Activated CD8-positive, alpha-beta memory T cell treated with anti-CD3 and anti-CD28 coated beads for 24 hours (primary cell): ENCODE data around the gene NREP.

Source experiments
- DNase-seq: peaks from one replicate; pipeline ENCODE4 v3.0.0-alpha.2; 2020

Gene NREP, protein sequence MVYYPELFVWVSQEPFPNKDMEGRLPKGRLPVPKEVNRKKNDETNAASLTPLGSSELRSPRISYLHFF

DNA sequence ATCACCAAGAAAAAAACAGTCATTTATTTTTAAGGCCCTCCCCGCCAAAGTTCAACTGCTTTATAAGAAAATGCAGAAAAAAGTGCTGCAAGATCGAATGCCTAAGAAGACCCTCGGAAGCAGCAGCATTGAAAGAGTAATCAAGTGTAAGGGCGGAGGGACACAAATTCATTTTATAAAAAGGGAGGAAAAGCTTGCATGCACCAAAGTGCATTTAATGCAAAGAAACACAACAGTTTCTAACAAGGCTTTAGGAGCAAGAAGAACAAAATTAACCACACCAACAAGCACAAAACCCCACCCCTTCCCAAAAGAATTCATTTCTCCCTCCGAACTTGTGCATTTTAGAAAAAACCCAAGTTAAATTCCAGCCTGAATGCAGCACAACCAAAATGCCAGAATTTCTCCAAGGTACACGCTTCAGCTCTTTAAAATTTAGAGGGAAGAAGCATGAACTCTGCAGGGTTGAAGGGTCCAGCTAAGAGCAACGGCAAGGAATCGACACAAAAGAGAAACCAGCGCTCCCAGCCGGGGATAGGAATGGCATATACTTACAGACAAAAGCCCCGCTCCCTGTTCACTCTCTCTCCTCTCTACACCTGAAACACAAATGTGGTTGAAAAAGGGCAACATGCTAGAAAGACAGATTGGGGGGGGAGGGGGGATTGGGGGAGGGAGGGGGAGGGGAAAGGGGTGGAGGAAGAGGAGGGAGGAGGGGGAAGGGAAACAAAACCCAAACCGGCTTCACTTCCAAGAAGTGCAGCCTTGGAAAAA is at the start of gene NREP:
NREP (minus strand) TSS at position 614 of the 774 bp plus-strand sequence. CDS start 1,422 bp downstream, outside the sequence.
- DNase-seq = no peak

DNA sequence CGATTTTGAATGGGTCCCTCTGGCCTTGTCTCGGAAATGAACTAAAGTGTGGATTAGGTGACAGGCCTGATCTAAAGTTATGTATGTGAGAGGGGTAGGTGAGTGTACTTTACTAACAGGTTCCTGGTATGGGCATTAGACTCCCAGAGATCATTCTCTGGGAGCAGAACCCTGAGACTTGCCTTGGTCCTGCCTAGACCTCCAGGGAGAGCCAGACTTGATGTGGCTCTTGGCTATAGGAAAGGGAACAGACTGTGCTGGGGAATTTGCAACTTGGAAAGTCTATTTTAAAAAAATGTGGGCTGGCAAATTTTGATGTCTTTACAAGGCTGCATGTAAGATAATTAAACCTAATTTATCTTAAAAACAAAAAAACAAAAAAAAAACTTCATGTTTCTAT is 49.8 kb upstream of the NREP start:
- DNase-seq = no peak

DNA sequence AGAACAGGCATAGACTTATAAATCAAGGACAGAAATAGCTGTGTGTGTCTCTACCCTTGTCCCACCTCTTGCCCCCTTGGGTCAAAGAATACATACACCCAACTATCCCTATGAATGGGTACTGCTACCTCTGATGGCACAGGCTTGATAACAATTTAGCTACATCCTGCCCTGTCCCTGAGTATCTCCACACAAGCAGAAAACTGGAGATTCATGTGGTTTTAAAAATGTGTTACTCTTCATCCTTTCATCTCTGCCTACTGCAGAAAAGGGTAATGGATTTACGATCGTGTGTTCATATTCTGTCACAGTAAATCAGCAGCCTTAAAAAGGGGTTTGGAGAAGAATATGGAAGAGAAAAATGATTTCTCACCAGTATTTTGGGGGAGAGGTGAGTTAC is 49.2 kb upstream of the NREP start:
- DNase-seq = no peak

DNA sequence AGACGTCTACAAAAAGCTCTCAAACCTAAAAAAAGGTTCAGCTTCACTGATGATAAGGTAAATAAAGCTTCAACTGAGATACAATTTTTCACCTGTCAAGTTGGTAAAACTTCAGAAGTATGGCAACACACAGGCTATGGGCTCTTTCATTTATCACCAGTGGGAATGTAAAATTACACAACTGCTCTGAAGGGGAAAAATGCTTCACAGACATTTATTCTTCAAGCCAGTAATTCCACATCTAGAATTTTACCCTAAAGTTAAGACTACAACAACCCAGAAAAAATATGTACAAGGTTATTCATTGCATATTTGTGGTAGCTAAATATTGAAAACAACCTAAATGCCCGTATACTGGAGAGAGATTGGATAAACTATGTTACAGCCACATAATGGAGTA is 48.1 kb upstream of the NREP start:
- no peak for DNase-seq

DNA sequence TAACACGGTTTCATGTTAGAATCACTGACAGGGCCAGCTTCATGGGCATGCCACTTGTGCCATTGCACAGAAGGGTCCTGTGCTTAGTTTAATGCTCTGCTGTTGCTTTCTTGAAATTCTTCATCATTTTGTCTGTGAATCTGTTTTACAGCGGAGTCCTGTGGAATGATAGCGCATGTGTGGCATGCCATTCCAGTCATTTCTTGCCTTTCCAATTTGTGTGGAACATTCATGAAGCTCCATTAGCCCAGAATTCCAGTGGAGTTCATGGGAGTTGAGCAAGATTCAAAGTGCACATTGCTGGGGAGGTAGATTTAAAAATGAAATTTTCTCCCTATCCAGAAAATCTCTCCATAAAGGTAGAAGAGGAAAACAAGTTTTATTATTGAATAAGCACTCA is 43.4 kb upstream of the NREP start:
- DNase-seq = no peak

DNA sequence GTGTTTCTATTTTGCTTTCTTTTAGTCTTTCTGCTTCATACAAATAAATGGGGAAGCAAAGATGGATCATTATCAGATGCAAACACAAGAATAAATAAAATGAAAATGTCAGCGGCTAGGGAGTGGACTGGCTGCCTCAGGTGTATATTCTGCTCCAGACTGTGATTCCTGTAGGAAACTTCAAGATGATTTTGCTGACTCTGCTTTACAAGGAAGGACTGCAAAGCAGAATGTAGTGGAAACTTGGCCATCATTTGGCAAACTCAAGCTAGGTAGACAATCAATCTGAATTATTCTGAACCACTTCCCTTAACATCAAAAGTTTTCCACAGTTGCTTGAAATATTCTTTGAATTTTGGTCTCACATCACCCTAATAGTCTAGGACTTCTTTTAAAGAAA is 38.1 kb upstream of the NREP start:
- DNase-seq = no peak

DNA sequence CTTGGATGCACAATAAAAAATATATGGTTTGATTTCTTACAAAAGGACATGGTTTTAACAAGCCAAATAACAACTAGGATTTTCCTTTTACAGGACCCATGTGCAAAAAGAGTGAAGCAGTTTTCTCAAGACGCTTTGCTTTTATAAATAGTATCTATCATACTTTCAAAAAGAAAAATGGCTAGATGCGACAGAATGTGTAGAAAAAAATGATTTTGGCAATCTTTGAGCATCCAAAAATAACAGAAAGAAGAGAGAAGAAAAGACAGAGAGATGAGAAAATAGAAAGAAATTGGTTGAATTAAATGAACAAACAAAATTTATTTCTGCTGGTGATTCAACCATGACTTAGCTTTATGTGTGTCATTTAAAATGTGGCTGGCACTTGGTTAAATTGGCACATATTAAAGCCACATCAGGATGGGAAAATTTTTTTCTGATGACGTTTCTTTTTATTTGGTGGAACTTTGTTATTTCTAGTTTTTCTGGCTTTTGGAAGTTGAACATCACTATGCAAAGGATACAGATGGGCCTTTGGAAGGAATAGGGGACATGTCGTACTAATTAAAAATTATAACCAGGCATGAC is 35.6 kb upstream of the NREP start:
- no peak for DNase-seq

DNA sequence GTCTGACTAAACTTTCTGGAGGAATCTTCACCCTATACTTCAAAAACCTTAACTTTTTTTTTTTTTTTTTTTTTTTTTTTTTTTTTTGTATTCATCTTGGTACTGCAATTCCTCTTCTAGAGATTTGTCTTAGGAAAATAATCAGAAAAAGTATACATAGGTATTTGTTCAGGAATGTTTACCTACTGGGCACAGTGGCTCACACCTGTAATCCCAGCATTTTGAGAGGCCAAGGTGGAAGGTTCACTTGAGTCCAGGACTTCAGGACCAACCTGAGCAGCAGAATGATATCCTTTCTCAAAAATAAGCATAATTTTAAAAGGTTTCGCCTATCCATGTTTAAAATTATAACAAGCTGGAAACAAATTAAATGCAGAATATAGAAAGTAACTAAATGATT is 33.3 kb upstream of the NREP start:
- DNase-seq = no peak

DNA sequence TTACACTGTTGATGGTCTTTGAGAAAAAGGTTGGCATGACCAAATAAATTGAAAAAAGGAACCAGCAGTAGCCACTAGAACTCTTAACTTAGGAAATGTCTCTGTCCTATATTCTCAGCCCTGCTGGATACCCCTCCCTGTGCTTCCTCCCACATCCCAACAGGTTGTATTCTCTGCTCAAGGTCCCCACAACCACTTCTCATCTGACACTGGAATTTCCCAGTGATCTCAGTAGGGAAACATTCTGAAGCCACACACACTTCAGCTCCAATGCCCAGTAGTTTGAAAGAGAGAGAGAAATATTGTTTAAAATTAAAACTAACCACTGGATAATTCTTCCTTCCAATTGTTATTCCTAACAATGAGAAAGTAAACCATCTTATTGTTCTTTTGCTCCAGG is 30.0 kb upstream of the NREP start:
- DNase-seq = no peak

DNA sequence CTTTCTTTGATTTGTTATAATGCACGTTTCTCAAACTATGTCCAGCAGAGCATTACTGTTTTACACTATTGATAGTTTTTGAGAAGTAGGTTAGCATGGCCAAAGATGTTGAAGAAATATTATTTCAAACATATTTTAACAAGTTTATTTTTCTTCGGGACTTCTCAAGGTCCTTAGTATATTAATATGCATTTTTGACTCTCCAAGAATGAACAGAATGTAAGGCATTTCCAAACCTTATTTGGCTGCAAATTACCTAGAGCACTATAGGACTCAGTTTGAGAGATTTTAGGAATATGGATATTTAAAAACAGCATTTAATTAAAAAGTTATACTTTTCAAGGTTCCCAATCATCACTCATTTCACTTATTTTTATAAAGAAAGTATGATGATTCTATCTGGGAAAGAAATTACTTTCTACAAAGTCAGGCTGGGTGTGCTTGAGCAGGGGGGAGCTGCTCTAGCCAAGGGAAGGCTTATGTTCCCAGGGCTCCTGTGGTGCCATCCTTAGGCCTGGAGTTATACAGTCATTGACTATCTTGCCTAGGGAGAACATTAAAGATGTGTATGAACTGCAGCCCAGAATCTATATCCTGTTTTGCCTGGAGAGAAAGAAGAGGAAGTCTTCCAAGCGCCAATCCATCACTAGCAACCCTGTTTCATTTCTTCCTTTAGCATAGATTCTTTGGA is 27.6 kb upstream of the NREP start:
- no peak for DNase-seq

DNA sequence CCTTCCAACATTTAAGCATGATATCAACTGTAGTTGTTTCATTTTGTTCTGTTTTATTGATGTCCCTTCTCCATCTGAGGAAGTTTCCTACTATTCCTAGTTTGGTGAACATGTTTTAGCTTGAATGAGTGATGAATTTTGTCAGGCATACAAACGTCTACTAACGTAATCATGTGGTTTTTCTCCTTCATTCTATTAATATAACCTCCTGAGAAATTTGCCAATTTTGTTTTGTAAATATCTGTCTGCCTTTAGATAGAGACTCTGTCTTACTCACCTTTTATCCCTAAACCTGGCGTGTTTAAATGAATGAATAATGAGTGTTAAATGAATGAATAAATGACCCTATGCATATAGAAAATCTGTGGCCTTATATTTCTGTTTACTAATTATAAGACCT is 26.5 kb upstream of the NREP start:
- DNase-seq = no peak

DNA sequence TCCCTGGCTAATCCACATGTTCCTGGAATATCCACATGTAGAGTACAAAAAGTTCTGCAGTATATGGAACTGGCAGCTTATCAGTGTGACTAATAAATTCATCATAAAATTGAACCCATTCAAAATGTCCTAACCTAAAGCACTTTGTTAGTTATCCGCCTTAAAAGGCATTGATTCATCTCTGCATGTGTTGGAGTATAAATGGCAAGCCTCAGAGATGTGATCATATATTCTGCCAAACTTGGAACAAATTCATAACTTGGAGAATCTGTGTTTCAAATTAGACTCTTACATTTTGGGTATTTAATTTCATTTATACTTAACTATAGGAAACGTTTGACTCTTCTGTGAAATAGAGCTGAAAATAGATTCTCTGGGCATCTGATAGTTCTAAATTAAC is 25.2 kb upstream of the NREP start:
- no peak for DNase-seq

DNA sequence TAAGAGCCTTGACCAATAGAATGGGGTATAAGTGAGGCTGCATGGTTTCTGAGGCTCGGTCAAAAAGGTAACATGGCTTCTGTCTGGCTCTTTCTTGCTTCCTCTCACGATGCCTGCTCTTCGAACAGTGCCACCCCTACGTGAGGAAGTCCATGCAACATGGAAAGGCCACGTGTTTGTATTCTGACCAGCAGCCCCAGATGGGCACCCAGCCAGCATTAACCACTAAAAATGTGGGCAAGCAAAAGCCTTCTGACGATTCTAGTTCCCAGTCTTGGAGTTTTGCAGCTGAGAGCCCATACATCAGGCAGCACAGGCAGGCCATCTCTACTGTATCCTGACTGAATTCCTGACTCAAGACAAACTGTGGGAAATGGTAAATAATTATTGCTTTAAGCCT is 24.2 kb upstream of the NREP start:
- no peak for DNase-seq

DNA sequence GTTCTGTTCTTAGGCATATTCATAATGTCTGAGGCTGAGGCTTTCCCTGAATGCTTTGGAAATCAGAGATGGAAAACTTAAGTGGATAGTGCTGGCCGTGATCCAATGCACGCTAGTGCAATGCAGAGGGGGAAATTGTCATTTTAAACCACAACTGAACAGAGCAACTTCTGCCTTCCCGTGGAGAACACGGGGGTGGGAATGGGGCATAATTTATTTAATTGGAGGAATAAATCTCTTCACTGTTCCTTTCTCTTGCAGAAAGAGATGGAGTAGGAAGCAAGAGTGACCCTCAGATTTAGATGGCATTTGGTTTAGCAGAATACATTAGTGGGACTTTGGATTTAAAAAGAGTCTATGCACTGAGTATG is 22.9 kb upstream of the NREP start:
- no peak for DNase-seq

DNA sequence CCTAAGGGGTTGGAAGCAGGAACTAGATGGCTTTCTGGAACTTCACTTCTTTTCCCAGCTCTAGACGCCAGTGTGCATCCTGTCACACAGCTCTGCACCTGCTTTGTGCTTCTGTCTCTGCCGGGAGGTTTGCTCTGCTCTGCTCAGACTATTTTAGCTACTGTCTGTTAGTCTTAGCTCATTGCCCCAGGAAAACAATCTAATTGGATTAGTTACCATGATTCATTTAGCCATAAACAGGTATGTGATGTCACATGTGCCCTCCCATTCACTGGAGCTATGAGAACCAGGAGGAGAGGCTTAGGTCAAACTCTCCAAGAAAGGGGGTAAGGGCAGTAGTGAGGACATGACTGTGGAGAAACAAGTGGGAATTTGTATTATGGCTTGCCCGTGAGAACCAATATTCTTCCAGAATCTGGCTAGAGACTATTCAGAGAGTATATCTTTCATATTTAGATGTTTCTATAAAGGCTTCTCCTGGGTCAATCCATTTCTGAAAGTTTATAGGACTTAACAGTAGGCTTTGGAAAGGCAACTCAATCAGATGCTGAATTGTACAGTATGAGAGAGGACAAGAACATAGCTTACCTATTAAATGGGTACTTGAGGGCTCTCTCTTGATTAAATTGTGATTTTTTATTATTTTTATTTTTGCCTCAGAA is 22.4 kb upstream of the NREP start:
- DNase-seq = no peak

DNA sequence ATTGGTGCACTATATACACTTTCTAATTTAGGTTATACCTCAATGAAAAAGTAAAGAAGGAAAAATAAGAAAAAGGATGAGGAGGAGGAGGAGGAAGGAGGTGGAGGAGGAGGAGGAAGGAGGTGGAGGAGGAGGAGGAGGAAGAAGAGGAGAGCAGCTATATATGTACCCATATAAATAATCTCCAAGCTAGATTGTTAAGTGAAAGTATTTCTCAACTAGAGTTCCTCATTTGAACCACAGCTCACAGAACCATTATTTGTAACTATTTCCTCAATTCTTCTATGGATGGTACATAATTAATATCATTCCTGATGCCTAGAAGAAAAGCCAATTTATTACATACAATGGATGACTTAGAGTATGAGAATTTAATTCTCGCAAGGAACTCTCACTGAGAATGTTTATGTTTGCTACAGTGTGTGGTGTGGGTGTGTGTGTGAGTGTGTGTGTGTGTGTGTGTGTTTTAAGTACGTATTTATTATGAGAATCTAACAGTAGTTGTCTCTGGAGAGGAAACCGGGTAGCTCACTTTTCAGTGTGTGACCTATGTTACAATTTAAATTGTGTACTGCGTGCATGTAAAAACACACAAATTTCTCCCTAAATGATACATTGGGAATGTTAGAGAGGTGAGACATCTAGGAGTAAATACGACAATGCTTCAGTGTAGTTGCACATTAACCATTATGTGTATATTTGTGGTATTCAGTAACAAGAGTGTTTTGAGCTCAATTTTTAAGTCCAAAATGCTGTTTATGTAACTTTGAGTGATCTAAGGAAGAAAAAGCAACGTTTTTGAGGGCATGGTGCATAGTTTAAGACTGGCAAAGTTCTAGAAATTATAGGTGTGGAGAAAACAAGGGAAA is 20.2 kb upstream of the NREP start:
- no peak for DNase-seq

DNA sequence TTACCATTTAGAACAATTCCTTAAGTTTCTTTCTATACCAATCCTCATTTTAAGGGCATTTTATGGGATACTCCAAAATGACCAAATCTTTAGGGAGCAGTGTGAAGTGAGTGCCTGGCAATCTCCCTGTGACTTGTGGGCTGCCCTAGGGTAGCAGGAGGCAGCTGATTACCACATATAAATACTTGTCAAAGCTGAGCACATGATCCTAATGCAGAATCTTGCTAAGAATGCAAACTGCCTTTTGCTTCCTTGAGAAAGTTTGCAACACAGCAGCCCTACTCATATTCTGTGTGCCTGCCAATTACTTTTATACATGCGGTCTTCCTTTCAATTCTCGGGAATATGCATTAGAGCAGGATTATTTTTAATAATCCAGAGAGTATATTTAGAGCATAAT is 18.2 kb upstream of the NREP start:
- no peak for DNase-seq

DNA sequence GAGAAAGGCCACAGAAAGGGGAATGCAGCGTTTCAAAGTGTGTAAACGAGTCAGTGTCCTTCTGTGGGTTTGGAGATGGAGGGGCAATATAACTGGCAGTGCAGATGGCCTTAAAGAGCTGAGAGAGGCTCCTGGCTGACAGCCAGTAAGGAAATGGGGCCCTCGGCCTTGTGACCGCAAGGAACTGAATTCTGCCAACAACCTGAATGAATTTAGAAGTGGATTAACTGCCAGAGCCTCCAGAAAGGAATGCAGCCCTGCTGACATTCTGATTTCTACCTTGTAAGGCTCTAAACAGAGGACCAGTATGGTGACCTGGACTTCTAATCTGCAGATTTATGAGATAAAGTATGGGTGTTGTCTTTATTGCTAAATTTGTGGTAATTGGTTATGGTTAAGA is 17.5 kb upstream of the NREP start:
- DNase-seq = no peak

DNA sequence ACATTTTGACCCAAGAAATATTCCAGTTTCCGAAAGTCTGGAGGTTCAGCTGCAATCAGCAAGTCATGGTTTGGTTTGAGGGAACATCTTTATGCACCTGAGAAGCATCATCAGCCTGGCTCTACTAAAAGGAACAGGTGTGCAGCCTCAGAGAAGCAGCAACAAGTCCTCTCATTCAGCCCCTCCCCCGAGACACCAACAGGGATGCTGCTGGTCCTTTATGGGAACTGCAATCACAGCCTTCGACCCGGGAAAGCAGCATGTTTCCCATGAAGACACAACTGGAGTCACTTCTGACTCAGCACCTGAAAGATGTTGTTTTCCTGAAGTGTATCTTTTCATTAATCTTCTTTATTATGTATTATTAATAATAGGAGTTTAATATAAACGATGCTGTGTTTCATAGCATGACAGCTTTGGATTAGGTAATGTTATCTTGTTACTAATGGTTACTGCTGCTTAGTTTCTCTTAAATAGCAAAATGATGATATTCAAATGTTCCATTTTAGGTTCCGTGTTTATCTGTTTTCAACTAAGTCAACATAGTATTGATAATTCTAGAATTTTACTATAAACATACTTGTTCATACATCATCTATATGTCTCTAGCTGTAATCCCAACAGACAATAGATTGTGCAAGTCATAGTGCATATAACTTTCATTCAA is 15.6 kb upstream of the NREP start:
- DNase-seq = no peak

DNA sequence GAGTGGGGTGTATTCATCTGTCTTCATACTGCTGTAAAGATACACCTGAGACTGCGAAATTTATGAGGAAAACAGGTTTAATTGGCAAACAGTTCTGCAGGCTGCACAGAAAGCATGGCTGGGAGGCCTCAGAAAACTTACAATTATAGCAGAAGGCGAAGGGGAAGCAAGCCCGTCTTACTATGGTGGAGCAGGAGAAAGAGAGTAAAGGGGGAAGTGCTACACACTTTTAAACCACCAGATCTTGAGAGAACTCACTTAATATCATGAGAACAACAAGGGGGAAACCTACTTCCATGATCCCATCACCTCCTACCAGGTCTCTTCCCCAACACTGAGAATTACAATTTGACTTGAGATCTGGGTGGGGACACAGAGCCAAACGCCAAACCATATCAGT is 12.5 kb upstream of the NREP start:
- DNase-seq = no peak

DNA sequence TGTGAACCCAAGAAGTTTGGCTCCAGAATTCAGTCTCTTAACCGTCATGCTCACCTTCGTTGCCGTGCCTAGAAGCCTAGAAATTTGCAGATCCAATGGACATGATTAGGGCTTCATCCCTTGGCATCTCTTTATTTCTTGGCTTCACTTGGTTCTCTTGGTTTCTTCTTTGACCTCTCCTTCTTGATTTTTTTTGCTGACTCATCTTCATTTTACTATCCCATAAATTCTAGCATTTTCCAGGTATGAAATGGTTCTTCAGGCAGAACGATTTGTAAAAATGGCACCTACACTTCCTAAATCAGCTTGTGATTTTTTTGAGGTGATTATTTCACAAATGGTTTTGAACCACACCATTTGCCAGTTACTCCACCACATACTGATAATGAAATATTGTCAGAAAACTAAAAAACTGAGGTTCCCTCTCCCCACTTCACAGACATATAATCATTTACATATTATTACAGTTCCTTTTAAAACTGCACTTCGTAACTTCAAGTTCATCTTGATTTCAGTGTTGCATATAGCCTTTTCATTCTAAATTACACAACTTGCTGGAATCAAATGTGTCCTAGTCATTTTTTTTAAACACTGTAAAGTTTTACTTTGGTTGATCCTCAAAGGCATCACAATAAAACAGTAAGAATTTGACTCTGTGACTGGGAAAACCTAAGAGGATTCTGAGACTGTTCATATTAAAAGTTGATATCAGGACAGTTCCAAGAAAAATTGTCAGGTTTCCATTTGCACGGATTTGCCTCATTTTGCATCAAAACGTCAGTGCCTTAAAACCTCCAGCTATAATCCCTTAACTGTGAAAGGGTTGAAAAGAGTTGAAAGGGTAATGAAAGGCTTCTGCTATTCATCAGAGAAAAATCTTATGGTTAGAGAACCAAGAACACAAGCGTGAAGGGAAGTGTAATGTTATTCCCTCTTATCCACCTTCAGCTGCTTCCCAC is 8.9 kb upstream of the NREP start:
- no peak for DNase-seq
